ENCODE data around the gene ZBTB46.
A peak's percentile ranks its signal among the peaks of the same experiment; 100 is the strongest.

ZBTB46 gene

GRCh38 chr20:63837479-63837878, 6.4 kb upstream of the ZBTB46 start:
- no peak for DNase-seq

GRCh38 chr20:63836458-63837344, 5.6 kb upstream of the ZBTB46 start:
- peak; percentile 38 to 62 for DNase-seq

GRCh38 chr20:63835021-63835858, 4.2 kb upstream of the ZBTB46 start:
- DNase-seq: peak; percentile 96 to 98

GRCh38 chr20:63834491-63834880, 3.4 kb upstream of the ZBTB46 start:
- peak in 1 of 2 experiments; percentile 66 for DNase-seq

GRCh38 chr20:63833776-63834490, 2.9 kb upstream of the ZBTB46 start:
- no peak for DNase-seq

GRCh38 chr20:63831993-63832686, 1.1 kb upstream of the ZBTB46 start:
- DNase-seq: no peak

GRCh38 chr20:63831646-63831992, 555 bp upstream of the ZBTB46 start:
- no peak for DNase-seq

GRCh38 chr20:63829945-63830835, 874 bp downstream of the ZBTB46 start:
- peak in 1 of 2 experiments; percentile 22 for DNase-seq

- no peak for DNase-seq
These were observed 1.5 kb downstream of the ZBTB46 start for GRCh38 chr20:63829603-63829944.

GRCh38 chr20:63828951-63829350, 2.1 kb downstream of the ZBTB46 start:
- no peak for DNase-seq

- no peak for DNase-seq
These were observed 2.5 kb downstream of the ZBTB46 start for GRCh38 chr20:63828545-63828944.

GRCh38 chr20:63828124-63828523, 2.9 kb downstream of the ZBTB46 start:
- DNase-seq: no peak

- DNase-seq: no peak
These were observed 4.3 kb downstream of the ZBTB46 start for GRCh38 chr20:63826753-63827152.

- DNase-seq: no peak
These were observed 5.5 kb downstream of the ZBTB46 start for GRCh38 chr20:63825331-63826118.

- no peak for DNase-seq
These were observed 7.3 kb downstream of the ZBTB46 start for GRCh38 chr20:63823691-63824311.

- no peak for DNase-seq
These were observed 8.8 kb downstream of the ZBTB46 start for GRCh38 chr20:63822276-63822696.

GRCh38 chr20:63821811-63822210, 9.3 kb downstream of the ZBTB46 start:
- no peak for DNase-seq

- no peak for DNase-seq
These were observed 11.7 kb downstream of the ZBTB46 start for GRCh38 chr20:63819224-63819921.

GRCh38 chr20:63815615-63816253, 15.3 kb downstream of the ZBTB46 start:
- DNase-seq: no peak

All from NCI-H524 (cell line).